ENCODE results near the gene UBTFL1. TPM values are rescaled to one million over a fixed set of nuclear protein-coding genes. Genes with fewer than 3 reads are reported as not detected.

The UBTFL1 gene
- total and polyA plus RNA-seq, 2 of the 8 experiments (the other 6 are each of a cell fraction or from before 2014, with no cell fraction given) = not detected

DNA sequence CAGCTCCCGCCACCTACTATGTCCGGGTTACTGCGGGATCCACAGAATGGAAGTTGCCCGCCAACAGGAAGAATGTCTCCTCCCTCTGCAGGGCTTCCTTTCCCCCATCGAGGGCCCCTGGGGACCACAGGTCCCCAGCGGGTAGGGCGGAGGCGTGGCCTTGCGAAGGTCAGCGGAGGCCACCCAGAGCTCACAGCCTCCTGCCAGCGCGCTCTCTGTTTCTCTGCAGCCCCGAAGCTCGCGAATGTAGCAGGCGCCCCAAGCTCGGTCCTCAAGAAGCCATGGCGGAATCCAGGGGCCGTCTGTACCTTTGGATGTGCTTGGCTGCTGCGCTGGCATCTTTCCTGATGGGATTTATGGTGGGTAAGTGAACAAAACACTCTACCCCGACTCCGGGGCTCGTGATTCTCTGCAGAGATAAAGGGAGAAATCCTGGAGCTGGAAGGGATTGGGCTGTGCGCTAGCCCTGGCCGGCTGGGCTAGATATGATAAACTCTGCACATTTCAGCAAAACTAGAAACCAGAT lies 48.8 kb downstream of the UBTFL1 start, which contains the start of gene NAALAD2 (continued):
- TF ChIP-seq POU5F1 (IDR thresholded peaks at IDR 0.05; ENCODE audit: low read depth, low read length) (no peak), POLR2AphosphoS5 (IDR thresholded peaks at IDR 0.05; ENCODE audit: low read depth, low read length) (peak; percentile 33; the same call in 1 of the 2 replicates), RAD21 (IDR thresholded peaks at IDR 0.05 in 1 of 2, conservative IDR thresholded peaks at IDR 0.05 in 1 of 2; ENCODE audit: low read depth in 2 of 2, low read length in 2 of 2) (0 out of 4 replicates have a peak, but pooled peaks have one; percentile 1 to 9), NRF1 (IDR thresholded peaks at IDR 0.05; ENCODE audit: low read depth, low read length) (no peak), MAFK (IDR thresholded peaks at IDR 0.05; ENCODE audit: low read depth, low read length) (no peak), GABPA (IDR thresholded peaks at IDR 0.05; ENCODE audit: borderline replicate concordance, insufficient read depth, low read length) (no peak), JUND (IDR thresholded peaks at IDR 0.05; ENCODE audit: low read length) (no peak), ASH2L (IDR thresholded peaks at IDR 0.05; ENCODE audit: low read length) (peak; percentile 77), RXRA (IDR thresholded peaks at IDR 0.05; ENCODE audit: insufficient read depth, low read depth, low read length) (no peak), EGR1 (IDR thresholded peaks at IDR 0.05; ENCODE audit: borderline replicate concordance, low read depth, low read length) (0 out of 2 replicates have a peak, but pooled peaks have one; percentile 20), BRCA1 (IDR thresholded peaks at IDR 0.05; ENCODE audit: low read depth, low read length) (no peak), HDAC6 (IDR thresholded peaks at IDR 0.05; ENCODE audit: low read depth, low read length) (no peak), NANOG (IDR thresholded peaks at IDR 0.05; ENCODE audit: insufficient read depth, low read depth, low read length, poor library complexity, severe bottlenecking) (no peak), CREB1 (IDR thresholded peaks at IDR 0.05) (no peak), CEBPB (IDR thresholded peaks at IDR 0.05; ENCODE audit: low read depth, low read length) (no peak), RNF2 (IDR thresholded peaks at IDR 0.05; ENCODE audit: borderline replicate concordance, low read depth, low read length, missing control alignments, poor library complexity, severe bottlenecking) (no peak), CBX5 (IDR thresholded peaks at IDR 0.05; ENCODE audit: low read depth, low read length) (no peak)
